DND-41 (cell line): ENCODE results near the gene FOXN1.

ENCODE experiments used
- EZH2 ChIP-seq: IDR thresholded peaks from 3 replicates; pipeline ENCODE4 v1.6.1; 2012; ENCODE audit warnings: borderline replicate concordance, low read depth, mild to moderate bottlenecking, moderate library complexity, low read length, inconsistent platforms; ENCODE audit not compliant: severe bottlenecking
- TF ChIP-seq, protein P1 (sequence below): IDR thresholded peaks from 2 replicates; pipeline ENCODE4 v1.5.1; 2012; ENCODE audit warnings: borderline replicate concordance, low read length, moderate library complexity, mild to moderate bottlenecking; ENCODE audit not compliant: poor library complexity, severe bottlenecking; ENCODE audit errors: extremely low read depth

DNA sequence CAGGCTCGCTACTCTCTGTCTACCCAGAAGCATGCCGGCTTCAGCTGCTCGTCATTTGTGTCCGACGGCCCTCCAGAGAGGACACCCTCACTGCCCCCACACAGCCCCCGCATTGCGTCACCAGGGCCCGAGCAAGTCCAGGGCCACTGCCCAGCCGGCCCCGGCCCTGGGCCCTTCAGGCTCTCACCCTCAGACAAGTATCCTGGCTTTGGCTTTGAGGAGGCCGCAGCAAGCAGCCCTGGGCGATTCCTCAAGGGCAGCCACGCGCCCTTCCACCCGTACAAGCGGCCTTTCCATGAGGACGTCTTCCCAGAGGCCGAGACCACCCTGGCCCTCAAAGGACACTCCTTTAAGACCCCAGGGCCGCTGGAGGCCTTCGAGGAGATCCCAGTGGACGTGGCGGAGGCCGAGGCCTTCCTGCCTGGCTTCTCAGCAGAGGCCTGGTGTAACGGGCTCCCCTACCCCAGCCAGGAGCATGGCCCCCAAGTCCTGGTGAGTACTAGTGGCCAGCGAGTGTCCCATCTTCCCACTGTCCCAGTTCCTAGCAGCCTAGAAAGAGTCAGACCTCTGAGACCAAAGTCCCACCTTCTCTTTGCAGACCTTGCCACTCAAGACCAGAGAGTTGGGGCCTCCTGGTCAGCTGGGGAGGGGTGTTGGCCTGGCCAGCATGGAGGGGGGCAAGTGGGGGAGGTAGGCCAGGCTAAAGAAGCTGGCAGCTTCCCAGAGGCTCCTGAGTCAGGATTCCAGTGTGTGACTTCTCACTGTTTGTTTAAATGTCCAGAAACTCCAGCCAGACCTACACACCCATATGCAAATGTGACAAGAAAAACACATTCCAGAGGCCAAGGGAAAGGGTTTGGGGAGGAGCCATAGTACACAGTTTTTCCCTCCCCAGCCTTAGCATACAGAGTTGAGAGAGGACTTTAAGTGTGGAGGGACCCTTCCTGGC is 18.6 kb downstream of the FOXN1 start:
- TF ChIP-seq, protein P1, sequence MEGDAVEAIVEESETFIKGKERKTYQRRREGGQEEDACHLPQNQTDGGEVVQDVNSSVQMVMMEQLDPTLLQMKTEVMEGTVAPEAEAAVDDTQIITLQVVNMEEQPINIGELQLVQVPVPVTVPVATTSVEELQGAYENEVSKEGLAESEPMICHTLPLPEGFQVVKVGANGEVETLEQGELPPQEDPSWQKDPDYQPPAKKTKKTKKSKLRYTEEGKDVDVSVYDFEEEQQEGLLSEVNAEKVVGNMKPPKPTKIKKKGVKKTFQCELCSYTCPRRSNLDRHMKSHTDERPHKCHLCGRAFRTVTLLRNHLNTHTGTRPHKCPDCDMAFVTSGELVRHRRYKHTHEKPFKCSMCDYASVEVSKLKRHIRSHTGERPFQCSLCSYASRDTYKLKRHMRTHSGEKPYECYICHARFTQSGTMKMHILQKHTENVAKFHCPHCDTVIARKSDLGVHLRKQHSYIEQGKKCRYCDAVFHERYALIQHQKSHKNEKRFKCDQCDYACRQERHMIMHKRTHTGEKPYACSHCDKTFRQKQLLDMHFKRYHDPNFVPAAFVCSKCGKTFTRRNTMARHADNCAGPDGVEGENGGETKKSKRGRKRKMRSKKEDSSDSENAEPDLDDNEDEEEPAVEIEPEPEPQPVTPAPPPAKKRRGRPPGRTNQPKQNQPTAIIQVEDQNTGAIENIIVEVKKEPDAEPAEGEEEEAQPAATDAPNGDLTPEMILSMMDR, result no peak
- no peak for TF ChIP-seq EZH2
